Peyer's patch (tissue), 4 donors: Measurements from ENCODE around the gene TMEM131.

ENCODE experiments used
- CTCF ChIP-seq, 6 experiments: fragments of 450-650 bp in 4 of 6; fragments of 200-600 bp in 2 of 6; sonication (generic) in 1 of 6; IDR thresholded peaks; one replicate each; pipeline ENCODE4 v1.5.1; 2017 to 2019; ENCODE audit warnings: antibody characterized with exemption in 6 of 6, mild to moderate bottlenecking in 3 of 6, moderate library complexity in 1 of 6
- POLR2A ChIP-seq, 2 donors: fragments of 450-650 bp; IDR thresholded peaks; one replicate each; pipeline ENCODE4 v1.5.1; 2017; ENCODE audit warnings: antibody characterized with exemption in 2 of 2, mild to moderate bottlenecking in 2 of 2, moderate library complexity in 2 of 2

DNA sequence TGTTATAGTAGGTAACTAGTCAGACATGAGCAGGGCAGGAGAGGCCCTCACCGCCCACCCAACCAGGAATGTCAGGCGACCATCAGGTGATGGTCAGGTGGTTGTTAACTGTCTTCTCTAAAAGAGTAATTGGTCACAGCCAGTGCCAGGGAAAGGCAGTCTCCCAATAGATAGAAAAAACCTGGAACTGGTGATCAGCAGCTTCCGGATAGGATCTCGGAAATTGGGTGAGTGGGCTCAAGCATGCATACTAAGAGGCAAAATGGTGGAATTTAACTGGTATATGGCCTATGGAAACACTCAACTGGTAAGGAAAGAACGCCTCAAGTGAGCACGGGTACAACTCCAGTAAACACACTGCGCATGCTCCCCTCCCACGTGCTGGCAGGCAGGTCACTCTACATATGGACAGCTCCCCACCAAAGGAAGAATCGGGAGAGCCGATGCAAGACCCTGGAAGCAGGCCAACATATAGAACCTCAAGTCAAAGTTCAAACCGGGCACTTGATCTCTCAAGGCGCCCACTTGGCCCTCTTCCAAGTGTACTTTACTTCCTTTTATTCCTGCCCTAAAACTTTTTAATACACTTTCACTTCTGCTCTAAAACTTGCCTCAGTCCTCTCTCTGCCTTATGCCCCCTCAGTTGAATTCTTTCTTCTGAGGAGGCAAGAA is 43.5 kb upstream of the TMEM131 start:
- TF ChIP-seq CTCF (IDR thresholded peaks at IDR 0.05): no peak
- no peak for TF ChIP-seq POLR2A (IDR thresholded peaks at IDR 0.05)
